Endodermal cell (in vitro differentiated cells): ENCODE data around the gene CD70. TPM values are rescaled to one million over a fixed set of nuclear protein-coding genes. Genes with fewer than 3 reads are reported as not detected.
"Not testable (repeated sequence)": the region's sequence is repeated elsewhere in the genome, so short reads cannot be mapped to it uniquely, and the experiment has no call there.

Experiments
- DNase-seq: peaks from one replicate; pipeline ENCODE4 v3.0.0-alpha.2; 2017
- H3K27ac ChIP-seq: 2 replicates; pipeline ENCODE4 v1.5.1; 2013; ENCODE audit warnings: mild to moderate bottlenecking, low read depth, low read length, moderate library complexity
- H3K27me3 ChIP-seq: 2 replicates; pipeline ENCODE4 v1.6.1; 2013; ENCODE audit warnings: mild to moderate bottlenecking, low read length, moderate library complexity; ENCODE audit not compliant: insufficient read depth, control insufficient read depth, poor library complexity, severe bottlenecking
- H3K36me3 ChIP-seq: 2 replicates; pipeline ENCODE4 v1.7.0; 2013; ENCODE audit warnings: mild to moderate bottlenecking, low read length, moderate library complexity; ENCODE audit not compliant: control insufficient read depth, insufficient read depth
- H3K4me1 ChIP-seq: one replicate; pipeline ENCODE4 v1.7.0; 2013; ENCODE audit warnings: low read length; ENCODE audit not compliant: control insufficient read depth, insufficient read depth
- H3K4me3 ChIP-seq: 2 replicates; pipeline ENCODE4 v1.5.1; 2013; ENCODE audit warnings: mild to moderate bottlenecking, low read length, moderate library complexity
- H3K9ac ChIP-seq: 2 replicates; pipeline ENCODE4 v1.6.1; 2013; ENCODE audit warnings: mild to moderate bottlenecking, low read length, moderate library complexity; ENCODE audit not compliant: poor library complexity, severe bottlenecking; ENCODE audit errors: extremely low read depth
- H3K9me3 ChIP-seq: 2 replicates; pipeline ENCODE4 v1.6.1; 2013; ENCODE audit warnings: mild to moderate bottlenecking, low read length, moderate library complexity; ENCODE audit not compliant: control insufficient read depth
- H3K27ac Mint-ChIP-seq: 2 replicates; pipeline ENCODE4 v1.8.0; 2020; ENCODE audit warnings: mixed read lengths
- H3K27me3 Mint-ChIP-seq: 2 replicates; pipeline ENCODE4 v1.8.0; 2021; ENCODE audit warnings: mild to moderate bottlenecking, mixed read lengths; ENCODE audit not compliant: insufficient read depth
- H3K36me3 Mint-ChIP-seq: 2 replicates; pipeline ENCODE4 v1.8.0; 2020; ENCODE audit warnings: low read depth, mixed read lengths
- H3K4me1 Mint-ChIP-seq: 2 replicates; pipeline ENCODE4 v1.8.0; 2020; ENCODE audit warnings: mixed read lengths
- H3K4me3 Mint-ChIP-seq: 2 replicates; pipeline ENCODE4 v1.8.0; 2020; ENCODE audit warnings: mild to moderate bottlenecking, moderate library complexity, mixed read lengths
- H3K9me3 Mint-ChIP-seq: 2 replicates; pipeline ENCODE4 v1.8.0; 2020; ENCODE audit warnings: mild to moderate bottlenecking, mixed read lengths
- WGBS, 2 experiments: methylation state at CpG; one replicate each; pipeline versions ENCODE4 v1.1.5 to v1.1.7; 2013; ENCODE audit warnings: missing lambda C conversion rate in 2 of 2, mixed read lengths in 1 of 2; ENCODE audit not compliant: insufficient coverage in 1 of 2, insufficient read length in 1 of 2; 5-methylcytosine and 5-hydroxymethylcytosine counted together
- total RNA-seq, 2 donors: library from RNA; stranded (reverse); fragmentation: NEBNext Ultra II Directional in 1 of 2; extraction: Animal tissue kit (Norgen Biotek cat#: 25700) in 1 of 2; gene quantifications; 2 replicates in 1 of 2; 3 replicates in 1 of 2; pipeline ENCODE4 v1.2.1, GENCODE V29; 2021
- TF ChIP-seq, protein P1 (sequence below): fragments of 200-600 bp; sonication (generic); conservative IDR thresholded peaks from 2 replicates; pipeline ENCODE4 v1.5.0; 2021; ENCODE audit warnings: antibody characterized with exemption, mild to moderate bottlenecking

CD70 gene
- total RNA-seq, 2 donors from 2014 or later, result 0.92 to 1.8 TPM

DNA sequence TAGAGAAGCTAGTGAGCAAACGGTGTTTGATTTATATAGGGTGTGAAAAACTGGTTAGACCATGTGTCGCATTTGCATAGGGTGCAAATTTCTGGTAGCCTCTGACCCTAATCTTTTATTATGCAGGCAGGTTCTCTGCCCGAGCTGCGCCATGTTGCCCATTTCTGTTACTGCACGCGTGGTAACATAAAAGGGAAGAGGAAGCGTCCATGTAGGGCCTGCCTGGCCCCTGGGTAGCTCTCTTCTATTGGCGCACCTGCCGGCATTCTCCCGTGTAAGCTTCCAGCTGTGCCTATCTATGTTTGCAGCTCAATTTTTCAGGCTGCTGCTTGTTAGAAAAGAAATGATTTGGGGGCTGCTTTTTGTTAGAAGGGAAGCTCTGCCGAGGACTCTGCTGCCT lies 14.0 kb upstream of the CD70 start:
- Mint-ChIP-seq H3K27me3 (peaks cover 17% of the 10 kb centered on the region), H3K27ac (no peak overlapping the region), H3K4me1 (no peaks in the 10 kb centered on the region), H3K9me3 (no peaks in the 10 kb centered on the region), H3K4me3 (no peak overlapping the region), H3K36me3 (no peaks in the 10 kb centered on the region)
- no peak for DNase-seq
- H3K27ac ChIP-seq, result no peak overlapping the region
- no peaks in the 10 kb centered on the region for H3K36me3 ChIP-seq
- H3K9ac ChIP-seq, result no peak overlapping the region
- no peaks in the 10 kb centered on the region for H3K27me3 ChIP-seq
- no peaks in the 10 kb centered on the region for H3K4me1 ChIP-seq
- WGBS, 2 experiments, result 74 to 85% methylated on average over 6 to 11 of the region's 11 CpGs
- TF ChIP-seq, protein P1, sequence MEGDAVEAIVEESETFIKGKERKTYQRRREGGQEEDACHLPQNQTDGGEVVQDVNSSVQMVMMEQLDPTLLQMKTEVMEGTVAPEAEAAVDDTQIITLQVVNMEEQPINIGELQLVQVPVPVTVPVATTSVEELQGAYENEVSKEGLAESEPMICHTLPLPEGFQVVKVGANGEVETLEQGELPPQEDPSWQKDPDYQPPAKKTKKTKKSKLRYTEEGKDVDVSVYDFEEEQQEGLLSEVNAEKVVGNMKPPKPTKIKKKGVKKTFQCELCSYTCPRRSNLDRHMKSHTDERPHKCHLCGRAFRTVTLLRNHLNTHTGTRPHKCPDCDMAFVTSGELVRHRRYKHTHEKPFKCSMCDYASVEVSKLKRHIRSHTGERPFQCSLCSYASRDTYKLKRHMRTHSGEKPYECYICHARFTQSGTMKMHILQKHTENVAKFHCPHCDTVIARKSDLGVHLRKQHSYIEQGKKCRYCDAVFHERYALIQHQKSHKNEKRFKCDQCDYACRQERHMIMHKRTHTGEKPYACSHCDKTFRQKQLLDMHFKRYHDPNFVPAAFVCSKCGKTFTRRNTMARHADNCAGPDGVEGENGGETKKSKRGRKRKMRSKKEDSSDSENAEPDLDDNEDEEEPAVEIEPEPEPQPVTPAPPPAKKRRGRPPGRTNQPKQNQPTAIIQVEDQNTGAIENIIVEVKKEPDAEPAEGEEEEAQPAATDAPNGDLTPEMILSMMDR, result no peak
- H3K9me3 ChIP-seq, result peaks cover 53% of the 10 kb centered on the region
- no peak overlapping the region for H3K4me3 ChIP-seq

DNA sequence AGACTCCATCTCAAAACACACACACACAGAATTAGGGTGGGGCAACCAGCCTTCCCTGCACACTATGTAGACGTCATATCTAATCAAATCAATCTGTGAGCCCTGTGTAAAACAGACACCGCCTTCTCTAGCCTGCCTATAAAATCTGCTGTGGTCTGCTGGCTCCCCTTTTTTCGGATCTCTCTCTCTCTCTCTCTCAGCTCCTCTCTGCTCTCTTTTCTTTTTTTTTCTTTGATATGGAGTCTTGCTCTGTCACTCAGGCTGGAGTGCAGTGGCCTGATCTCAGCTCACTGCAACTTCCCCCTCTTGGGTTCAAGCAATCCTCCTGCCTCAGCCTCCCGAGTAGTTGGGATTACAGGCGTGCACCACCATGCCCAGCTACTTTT lies 11.8 kb upstream of the CD70 start:
- no peaks in the 10 kb centered on the region for H3K27me3 ChIP-seq
- H3K27ac Mint-ChIP-seq, result no peak overlapping the region
- no peaks in the 10 kb centered on the region for H3K4me1 ChIP-seq
- peaks cover 4% of the 10 kb centered on the region for H3K9me3 Mint-ChIP-seq
- no peak overlapping the region for H3K4me3 Mint-ChIP-seq
- DNase-seq, result no peak
- H3K4me3 ChIP-seq, result no peak overlapping the region
- 78 to 83% methylated on average over 4 to 5 of the region's 5 CpGs for WGBS, 2 experiments
- H3K36me3 ChIP-seq, result no peaks in the 10 kb centered on the region
- H3K9me3 ChIP-seq, result peaks cover 48% of the 10 kb centered on the region
- peaks cover 23% of the 10 kb centered on the region for H3K27me3 Mint-ChIP-seq
- peaks cover 2% of the 10 kb centered on the region for H3K36me3 Mint-ChIP-seq
- H3K4me1 Mint-ChIP-seq, result no peaks in the 10 kb centered on the region
- no peak overlapping the region for H3K27ac ChIP-seq
- no peak overlapping the region for H3K9ac ChIP-seq
- TF ChIP-seq, protein P1, result no peak

DNA sequence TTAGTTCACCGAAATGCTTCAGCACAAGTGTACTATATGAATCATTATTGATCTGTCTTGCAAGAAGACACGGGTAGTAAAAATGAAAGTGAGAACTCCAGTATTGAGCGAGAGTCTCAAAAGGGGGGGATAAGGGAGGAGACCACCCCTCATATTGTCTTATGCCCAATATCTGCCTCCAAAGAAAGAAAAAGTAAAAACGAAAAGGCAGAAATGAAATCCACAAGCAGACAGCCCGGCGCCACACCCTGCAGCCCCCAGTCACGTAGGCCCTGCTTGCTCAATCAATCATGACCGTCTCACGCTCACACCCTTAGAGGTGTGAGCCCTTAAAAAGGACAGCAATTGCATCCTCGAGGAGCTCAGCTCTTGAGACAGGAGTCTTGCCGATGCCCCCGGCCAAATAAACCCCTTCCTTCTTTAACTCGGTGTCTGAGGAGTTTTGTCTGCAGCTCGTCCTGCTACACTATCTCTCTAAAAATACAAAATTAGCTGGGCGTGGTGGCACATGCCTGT lies 10.6 kb upstream of the CD70 start:
- H3K4me1 ChIP-seq, H3K27ac Mint-ChIP-seq, H3K9ac ChIP-seq, H3K27me3 ChIP-seq, H3K4me1 Mint-ChIP-seq, H3K4me3 Mint-ChIP-seq, DNase-seq, H3K27ac ChIP-seq, H3K4me3 ChIP-seq, H3K36me3 Mint-ChIP-seq, H3K36me3 ChIP-seq: not testable (repeated sequence)
- peaks cover 52% of the 10 kb centered on the region for H3K9me3 ChIP-seq
- Mint-ChIP-seq H3K27me3 (peaks cover 30% of the 10 kb centered on the region), H3K9me3 (peaks cover 16% of the 10 kb centered on the region)
- 86 to 91% methylated on average over 9 to 15 of the region's 15 CpGs for WGBS, 2 experiments

DNA sequence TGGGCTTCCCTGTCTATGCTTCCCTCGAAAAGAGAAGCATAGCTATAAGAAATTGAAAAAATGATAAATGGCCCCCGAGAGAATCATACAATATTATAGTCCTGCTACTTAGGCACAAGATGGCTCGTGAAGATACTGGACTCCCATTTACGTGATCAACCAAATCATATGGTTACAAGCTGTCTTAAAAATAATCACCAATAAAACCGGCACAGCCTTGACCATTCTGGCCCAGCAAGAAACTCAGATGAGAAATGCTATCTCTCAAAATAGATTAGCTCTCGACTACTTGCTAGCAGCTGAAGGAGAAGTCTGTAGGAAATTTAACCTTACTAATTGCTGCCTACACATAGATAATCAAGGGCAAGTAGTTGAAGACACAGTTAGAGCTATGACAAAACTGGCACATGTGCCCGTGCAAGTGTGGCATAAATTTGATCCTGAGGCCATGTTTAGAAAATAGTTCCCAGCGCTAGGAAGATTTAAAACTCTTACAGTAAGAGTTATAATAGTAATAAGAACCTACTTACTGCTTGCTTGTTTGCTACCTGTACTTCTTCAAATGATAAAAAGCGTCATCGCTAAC lies 10.1 kb upstream of the CD70 start:
- H3K27me3 Mint-ChIP-seq, result peaks cover 34% of the 10 kb centered on the region
- H3K4me1 Mint-ChIP-seq, H3K27ac Mint-ChIP-seq, H3K4me1 ChIP-seq, H3K36me3 ChIP-seq, H3K4me3 ChIP-seq, H3K36me3 Mint-ChIP-seq, H3K4me3 Mint-ChIP-seq, DNase-seq, H3K27ac ChIP-seq, H3K9ac ChIP-seq, H3K27me3 ChIP-seq: not testable (repeated sequence)
- peaks cover 21% of the 10 kb centered on the region for H3K9me3 Mint-ChIP-seq
- peaks cover 52% of the 10 kb centered on the region for H3K9me3 ChIP-seq
- 76 to 87% methylated on average over 5 to 9 of the region's 10 CpGs for WGBS, 2 experiments
